ENCODE results near the gene ACOXL.

ACOXL gene

DNA sequence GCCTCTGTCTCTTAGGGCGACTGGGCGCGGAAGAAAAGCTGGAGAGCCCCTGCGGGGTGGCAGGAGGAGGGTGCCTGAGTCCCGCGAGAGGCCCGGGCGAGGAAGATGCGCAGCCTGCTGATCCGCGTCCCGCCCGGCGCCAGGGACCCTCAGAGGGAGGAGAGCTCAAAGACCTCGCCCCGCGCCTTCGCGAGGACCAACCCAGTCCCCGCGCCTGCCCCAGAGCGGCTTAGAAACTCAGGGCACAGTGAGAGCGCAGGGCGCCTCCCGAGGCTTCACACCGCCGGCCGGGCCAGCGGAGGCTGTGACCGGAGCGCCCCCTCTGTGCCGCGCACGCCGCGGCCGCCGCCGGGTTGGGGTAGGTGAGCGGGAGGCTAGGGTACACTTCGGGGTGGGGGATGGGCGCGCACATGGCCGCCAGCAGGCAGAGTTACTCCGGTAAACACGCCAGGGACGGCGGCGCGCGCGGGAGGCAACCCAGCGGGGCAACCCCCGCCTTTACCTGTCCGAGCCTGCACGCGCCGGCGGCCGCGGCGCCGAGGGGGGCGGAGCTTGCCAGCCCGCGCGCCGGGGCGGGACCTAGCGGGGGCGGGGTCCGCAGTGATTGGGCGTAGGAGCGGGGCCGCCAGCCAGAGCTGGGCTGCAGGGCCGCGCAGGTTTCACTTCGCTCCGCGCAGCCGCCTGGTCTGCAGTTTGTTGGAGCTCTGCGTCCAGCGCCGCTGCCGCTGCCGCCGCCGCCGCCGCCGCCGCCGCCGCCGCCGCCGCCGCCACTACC lies 388.1 kb downstream of the ACOXL start, which contains the start of gene BCL2L11:
Gene BCL2L11 (plus strand): TSS at position 662 of the 775 bp plus-strand sequence. CDS start 2,832 bp downstream, outside the sequence.
- DNase-seq (ENCODE audit: insufficient read length): peak; percentile 74
- peak; percentile 99 for TF ChIP-seq TAF1 (IDR thresholded peaks at IDR 0.05; ENCODE audit: borderline replicate concordance, low read depth, low read length)
- peak; percentile 76; the same call in 1 of the 2 replicates for TF ChIP-seq POLR2AphosphoS5 (IDR thresholded peaks at IDR 0.05; ENCODE audit: low read depth, low read length)
- peak; percentile 79; the same call in 1 of the 2 replicates for TF ChIP-seq POLR2A (IDR thresholded peaks at IDR 0.05; ENCODE audit: low read depth, low read length)
- FAIRE-seq: peak; percentile 98

DNA sequence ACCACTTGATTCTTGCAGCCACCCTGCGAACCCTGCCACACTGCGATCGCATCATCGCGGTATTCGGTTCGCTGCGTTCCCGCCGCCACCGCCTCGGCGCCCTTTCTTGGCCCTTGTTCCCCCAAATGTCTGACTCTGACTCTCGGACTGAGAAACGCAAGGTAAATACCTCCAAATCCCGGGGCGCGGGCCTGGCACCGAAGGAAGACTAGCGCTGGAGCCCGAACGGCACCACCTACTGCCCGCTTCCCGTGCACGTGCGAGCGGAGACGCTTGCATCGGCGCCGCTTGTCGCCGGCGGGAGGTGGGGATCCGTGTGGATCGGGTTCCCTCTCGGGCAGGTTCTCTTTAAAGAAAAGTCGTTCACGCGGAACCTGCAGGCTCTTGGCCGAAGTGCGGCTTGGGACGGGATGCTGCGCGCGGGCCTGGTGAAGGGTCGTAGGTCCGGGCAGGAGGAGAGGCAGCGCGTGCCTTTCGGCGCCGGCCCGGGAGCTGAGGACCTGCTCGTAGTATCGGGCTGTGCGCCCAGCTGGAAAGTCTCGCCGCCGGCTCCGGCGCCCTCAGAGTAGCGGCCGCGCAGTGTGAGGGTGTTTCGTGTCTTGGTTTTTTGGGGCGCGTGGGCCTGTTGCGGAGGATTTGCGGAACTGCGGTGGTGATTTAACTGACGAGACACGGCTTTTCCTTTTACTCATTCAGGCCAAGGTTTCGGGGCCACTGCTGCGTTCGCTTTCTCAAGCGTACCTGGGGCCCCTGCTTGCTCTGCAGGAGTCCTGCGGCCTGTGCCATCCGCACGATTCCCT lies 388.9 kb downstream of the ACOXL start:
- TF ChIP-seq POLR2A (IDR thresholded peaks at IDR 0.05; ENCODE audit: low read depth, low read length) (no peak), TAF1 (IDR thresholded peaks at IDR 0.05; ENCODE audit: borderline replicate concordance, low read depth, low read length) (no peak), POLR2AphosphoS5 (IDR thresholded peaks at IDR 0.05; ENCODE audit: low read depth, low read length) (no peak)
- FAIRE-seq (peak; percentile 70), DNase-seq (ENCODE audit: insufficient read length) (no peak)

DNA sequence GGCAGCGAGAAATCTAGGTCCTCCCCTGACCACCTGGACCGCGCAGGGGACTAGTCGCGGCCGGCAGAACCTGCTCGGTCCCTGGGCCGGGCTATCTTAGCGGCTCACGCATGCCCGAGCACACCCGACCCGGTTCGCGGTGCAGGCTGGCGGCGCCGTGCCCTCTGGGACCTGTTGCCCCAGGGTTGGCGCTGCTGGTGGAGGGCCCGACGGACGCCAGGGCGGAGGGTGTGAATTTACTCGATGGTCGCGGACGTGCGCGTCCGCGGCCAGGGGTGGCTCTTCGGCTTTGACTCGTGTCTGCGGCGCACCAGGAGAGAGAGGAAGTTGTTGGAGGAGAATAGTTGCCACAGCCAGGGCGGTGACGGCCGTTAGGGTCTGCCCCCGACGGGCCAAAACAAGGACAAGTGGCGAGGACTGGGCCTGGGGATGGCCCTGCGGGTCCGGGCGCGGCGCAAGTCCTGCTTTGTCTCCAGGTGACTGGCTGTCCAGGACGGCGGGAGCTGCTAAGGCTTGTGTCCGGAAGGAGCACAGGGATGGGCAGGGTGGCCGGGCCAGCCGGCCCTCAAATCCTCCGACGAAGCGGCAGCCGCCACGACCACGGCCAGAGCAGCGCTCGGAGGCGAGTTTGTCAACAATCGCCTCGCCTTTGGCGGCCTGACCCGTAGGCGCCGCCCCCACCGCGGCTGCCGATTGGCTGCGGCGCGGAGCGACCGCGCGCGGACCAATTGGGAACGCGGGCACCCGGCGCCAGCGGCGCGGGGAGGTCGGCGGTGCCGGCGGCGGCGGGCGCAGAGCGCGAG lies 389.7 kb downstream of the ACOXL start:
- peak; percentile 97 for FAIRE-seq
- TF ChIP-seq POLR2AphosphoS5 (IDR thresholded peaks at IDR 0.05; ENCODE audit: low read depth, low read length) (no peak), POLR2A (IDR thresholded peaks at IDR 0.05; ENCODE audit: low read depth, low read length) (peak; percentile 20; the same call in 1 of the 2 replicates)
- DNase-seq (ENCODE audit: insufficient read length): peak; percentile 72

DNA sequence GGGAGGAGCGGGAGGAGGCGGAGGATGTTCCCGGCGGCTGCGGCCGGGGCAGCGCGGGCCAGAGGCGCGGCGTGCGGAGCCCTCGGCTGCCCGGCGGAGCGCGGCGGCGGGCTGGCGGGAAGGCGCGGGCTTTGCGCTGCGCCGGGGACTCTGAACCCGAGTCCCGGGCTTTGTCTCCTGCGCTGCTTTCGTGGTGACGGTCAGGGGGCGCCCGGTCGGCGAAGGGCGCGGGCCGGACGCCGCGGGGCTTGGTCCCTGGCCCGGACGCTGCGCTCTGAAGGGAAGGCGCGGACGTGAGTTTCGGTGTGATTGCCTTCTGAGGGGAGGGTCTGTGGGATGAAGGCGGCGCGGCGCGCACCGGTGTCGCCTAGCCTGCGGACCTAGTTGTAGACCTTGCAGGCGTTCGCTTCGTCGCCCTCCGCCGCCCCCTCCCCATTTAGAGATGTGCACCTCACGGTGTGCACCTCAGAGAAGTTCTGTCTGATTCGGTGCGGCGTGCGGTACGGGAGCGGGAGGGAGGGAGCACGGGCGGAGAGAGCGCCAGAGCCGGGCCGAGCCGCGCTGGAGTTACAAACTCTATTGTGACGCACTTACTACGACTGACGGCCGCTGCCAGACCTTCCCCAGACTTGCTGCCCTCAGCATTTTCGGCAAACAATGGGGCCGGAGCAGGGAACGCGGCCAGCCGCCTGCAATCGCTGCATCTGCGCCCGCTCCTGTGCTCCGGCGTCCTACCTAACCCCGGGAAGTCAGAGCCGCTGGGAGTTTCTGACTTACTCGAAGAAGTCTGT lies 390.5 kb downstream of the ACOXL start:
- TF ChIP-seq TAF1 (IDR thresholded peaks at IDR 0.05; ENCODE audit: borderline replicate concordance, low read depth, low read length) (no peak), POLR2A (IDR thresholded peaks at IDR 0.05; ENCODE audit: low read depth, low read length) (no peak), POLR2AphosphoS5 (IDR thresholded peaks at IDR 0.05; ENCODE audit: low read depth, low read length) (no peak)
- DNase-seq (ENCODE audit: insufficient read length): no peak
- FAIRE-seq: no peak

DNA sequence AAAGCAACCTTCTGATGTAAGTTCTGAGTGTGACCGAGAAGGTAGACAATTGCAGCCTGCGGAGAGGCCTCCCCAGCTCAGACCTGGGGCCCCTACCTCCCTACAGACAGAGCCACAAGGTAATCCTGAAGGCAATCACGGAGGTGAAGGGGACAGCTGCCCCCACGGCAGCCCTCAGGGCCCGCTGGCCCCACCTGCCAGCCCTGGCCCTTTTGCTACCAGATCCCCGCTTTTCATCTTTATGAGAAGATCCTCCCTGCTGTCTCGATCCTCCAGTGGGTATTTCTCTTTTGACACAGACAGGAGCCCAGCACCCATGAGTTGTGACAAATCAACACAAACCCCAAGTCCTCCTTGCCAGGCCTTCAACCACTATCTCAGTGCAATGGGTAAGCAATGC lies 391.4 kb downstream of the ACOXL start:
- no peak for TF ChIP-seq POLR2A (IDR thresholded peaks at IDR 0.05; ENCODE audit: low read depth, low read length)
- no peak for TF ChIP-seq POLR2AphosphoS5 (IDR thresholded peaks at IDR 0.05; ENCODE audit: low read depth, low read length)
- TF ChIP-seq TAF1 (IDR thresholded peaks at IDR 0.05; ENCODE audit: borderline replicate concordance, low read depth, low read length): no peak
- no peak for FAIRE-seq
- no peak for DNase-seq (ENCODE audit: insufficient read length)

DNA sequence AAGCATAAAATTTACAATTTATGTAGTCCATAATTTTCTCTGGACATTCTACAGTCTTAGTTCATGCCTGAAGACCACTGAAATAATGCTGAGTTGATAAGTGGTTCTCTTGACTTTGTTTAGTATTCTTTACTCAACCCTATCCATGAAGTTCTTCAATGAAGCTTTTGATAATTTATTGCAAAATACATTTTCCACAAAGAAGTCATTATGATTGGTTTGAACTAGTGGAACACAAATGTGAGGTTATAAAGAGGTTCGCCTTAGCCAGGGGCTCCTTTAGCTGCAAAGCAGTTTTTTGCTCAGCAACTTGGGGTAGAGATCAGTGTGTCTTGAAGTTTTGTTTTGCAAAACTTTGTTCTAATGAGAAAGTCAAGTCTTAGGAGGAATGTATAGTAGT lies 394.2 kb downstream of the ACOXL start:
- FAIRE-seq (no peak), DNase-seq (ENCODE audit: insufficient read length) (no peak)
- no peak for TF ChIP-seq POLR2AphosphoS5 (IDR thresholded peaks at IDR 0.05; ENCODE audit: low read depth, low read length)

DNA sequence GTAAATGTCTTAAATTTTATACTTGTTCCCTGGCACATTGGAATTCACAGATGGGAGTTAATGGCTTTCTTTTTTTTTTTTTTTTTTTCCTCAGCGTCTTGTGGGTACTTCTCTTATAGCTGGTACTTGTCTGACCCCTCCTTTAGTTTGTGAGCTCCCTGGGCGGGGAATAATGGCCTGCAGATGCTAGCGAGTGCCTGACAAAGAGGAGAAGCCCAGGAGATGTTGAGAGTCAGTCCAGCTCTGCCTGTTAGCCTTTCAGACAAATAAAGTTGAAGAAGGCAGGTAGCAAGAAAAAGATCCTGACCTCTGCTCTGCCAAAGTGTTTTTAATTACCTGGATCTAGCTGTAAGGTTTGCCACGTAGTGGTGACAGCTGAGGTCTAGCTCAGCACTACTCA lies 395.0 kb downstream of the ACOXL start:
- no peak for TF ChIP-seq POLR2A (IDR thresholded peaks at IDR 0.05; ENCODE audit: low read depth, low read length)
- TF ChIP-seq POLR2AphosphoS5 (IDR thresholded peaks at IDR 0.05; ENCODE audit: low read depth, low read length): no peak
- no peak for TF ChIP-seq TAF1 (IDR thresholded peaks at IDR 0.05; ENCODE audit: borderline replicate concordance, low read depth, low read length)
- no peak for DNase-seq (ENCODE audit: insufficient read length)
- no peak for FAIRE-seq

DNA sequence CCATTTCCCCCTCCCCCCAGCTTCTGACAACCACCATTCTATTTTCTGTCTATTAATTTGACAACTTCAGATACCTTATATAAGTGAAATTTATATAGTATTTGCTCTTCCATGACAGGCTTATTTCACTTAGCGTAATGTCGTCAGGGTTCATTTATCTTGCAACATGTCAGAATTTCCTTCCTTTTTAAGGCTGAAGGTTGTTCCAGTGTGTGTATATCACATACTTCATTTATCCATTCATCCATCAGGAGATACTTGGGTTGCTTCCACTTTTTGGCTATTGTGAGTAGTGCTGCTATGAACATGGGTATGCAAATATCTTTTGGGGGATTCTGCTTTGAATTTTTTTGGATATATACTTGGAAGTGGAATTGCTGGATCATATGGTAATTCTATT lies 395.7 kb downstream of the ACOXL start:
- TF ChIP-seq POLR2A (IDR thresholded peaks at IDR 0.05; ENCODE audit: low read depth, low read length) (no peak), POLR2AphosphoS5 (IDR thresholded peaks at IDR 0.05; ENCODE audit: low read depth, low read length) (no peak), TAF1 (IDR thresholded peaks at IDR 0.05; ENCODE audit: borderline replicate concordance, low read depth, low read length) (no peak)
- DNase-seq (ENCODE audit: insufficient read length) (no peak), FAIRE-seq (peak; percentile 27)

DNA sequence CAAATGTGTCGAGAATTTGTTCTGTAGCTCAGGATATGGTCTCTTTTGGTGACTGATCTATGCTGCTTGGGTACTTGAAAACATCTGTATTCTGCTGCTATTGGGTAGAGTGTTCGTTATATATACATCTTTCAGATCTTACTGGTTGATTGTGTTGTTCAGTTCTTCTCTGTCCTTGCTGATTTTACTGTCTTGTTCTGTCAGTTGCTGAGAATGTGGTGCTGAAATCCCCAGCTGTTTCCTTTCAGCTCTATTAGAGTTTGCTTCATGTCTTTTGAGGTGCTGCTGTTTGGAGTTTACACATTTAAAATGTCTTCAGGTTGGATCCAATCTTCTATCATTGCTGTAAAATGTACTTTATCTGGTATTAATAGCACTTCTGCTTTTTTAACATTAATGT lies 401.2 kb downstream of the ACOXL start:
- DNase-seq (ENCODE audit: insufficient read length) (no peak), FAIRE-seq (peak; percentile 62)
- no peak for TF ChIP-seq TAF1 (IDR thresholded peaks at IDR 0.05; ENCODE audit: borderline replicate concordance, low read depth, low read length)
- no peak for TF ChIP-seq POLR2A (IDR thresholded peaks at IDR 0.05; ENCODE audit: low read depth, low read length)
- TF ChIP-seq POLR2AphosphoS5 (IDR thresholded peaks at IDR 0.05; ENCODE audit: low read depth, low read length): no peak

DNA sequence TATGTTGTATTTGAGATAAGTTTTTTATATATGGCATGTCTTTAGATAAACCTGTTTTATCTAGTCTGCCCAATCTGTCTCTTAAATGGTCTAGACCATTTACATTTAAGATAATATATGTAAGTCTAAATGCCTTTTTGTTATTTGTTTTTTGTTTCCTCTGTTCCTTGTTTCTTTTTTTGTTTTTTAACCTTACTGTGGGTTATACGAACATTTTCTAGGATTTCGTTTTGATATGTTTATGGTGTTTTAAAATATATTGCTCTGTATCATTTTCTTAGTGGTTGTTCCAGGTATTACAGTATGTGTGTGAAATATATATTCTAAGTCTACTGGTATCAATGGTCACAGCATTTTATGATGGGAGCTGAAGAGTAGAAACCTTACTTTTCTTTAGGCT lies 401.7 kb downstream of the ACOXL start:
- DNase-seq (ENCODE audit: insufficient read length): no peak
- FAIRE-seq: no peak
- TF ChIP-seq TAF1 (IDR thresholded peaks at IDR 0.05; ENCODE audit: borderline replicate concordance, low read depth, low read length) (no peak), POLR2AphosphoS5 (IDR thresholded peaks at IDR 0.05; ENCODE audit: low read depth, low read length) (no peak), POLR2A (IDR thresholded peaks at IDR 0.05; ENCODE audit: low read depth, low read length) (no peak)
